ENCODE measurements around the gene COX19. TPM values are rescaled to one million over a fixed set of nuclear protein-coding genes. Genes with fewer than 3 reads are reported as not detected.

The COX19 gene
- total RNA-seq, 2 donors from 2014 or later = 2.8 to 5.5 TPM

DNA sequence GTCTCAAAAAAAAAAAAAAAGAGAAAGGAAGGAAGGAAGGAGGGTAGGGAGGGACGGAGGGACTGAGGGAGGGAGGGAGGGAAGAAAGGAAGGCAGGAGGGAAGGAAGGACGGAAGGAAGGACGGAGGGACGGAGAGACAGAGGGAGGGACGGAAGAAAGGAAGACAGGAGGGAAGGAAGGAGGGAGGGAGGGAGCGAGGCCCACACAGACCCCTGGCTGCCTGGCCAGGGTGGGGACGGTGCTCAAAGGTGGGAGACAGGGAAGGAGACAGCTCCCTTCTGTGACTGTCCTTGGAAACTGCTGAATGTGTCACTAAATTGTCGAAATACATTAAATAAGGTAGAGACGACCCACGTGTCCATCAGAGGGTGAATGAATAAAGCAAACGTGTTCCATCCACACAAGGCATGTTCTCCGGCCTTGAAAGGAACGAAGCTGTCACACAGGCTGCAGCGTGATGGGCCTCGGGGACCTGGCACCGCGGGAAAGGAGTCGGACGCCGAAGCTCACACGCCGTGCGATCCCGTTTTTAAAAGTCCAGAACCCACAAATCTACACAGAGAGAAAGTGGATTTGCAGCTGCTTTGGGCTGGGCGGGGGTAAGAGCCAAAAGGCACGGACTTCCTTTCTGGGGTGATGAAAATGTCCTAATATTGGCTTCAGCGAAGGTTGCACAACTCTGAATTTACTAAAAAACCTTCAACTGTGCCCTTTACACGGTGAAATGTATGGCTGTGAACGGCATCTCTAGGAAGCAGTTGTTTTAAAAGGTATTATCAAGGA lies 44.2 kb downstream of the COX19 start:
- no peak overlapping the region for H3K4me3 ChIP-seq
- no peak for DNase-seq (ENCODE audit: low spot score)
- H3K4me1 ChIP-seq = no peaks in the 10 kb centered on the region
- H3K27me3 ChIP-seq = no peaks in the 10 kb centered on the region
- TF ChIP-seq, protein P1, sequence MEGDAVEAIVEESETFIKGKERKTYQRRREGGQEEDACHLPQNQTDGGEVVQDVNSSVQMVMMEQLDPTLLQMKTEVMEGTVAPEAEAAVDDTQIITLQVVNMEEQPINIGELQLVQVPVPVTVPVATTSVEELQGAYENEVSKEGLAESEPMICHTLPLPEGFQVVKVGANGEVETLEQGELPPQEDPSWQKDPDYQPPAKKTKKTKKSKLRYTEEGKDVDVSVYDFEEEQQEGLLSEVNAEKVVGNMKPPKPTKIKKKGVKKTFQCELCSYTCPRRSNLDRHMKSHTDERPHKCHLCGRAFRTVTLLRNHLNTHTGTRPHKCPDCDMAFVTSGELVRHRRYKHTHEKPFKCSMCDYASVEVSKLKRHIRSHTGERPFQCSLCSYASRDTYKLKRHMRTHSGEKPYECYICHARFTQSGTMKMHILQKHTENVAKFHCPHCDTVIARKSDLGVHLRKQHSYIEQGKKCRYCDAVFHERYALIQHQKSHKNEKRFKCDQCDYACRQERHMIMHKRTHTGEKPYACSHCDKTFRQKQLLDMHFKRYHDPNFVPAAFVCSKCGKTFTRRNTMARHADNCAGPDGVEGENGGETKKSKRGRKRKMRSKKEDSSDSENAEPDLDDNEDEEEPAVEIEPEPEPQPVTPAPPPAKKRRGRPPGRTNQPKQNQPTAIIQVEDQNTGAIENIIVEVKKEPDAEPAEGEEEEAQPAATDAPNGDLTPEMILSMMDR (IDR thresholded peaks at IDR 0.05) = no peak
- no peaks in the 10 kb centered on the region for H3K36me3 ChIP-seq
- no peak overlapping the region for H3K27ac ChIP-seq
- H3K9me3 ChIP-seq = no peaks in the 10 kb centered on the region

DNA sequence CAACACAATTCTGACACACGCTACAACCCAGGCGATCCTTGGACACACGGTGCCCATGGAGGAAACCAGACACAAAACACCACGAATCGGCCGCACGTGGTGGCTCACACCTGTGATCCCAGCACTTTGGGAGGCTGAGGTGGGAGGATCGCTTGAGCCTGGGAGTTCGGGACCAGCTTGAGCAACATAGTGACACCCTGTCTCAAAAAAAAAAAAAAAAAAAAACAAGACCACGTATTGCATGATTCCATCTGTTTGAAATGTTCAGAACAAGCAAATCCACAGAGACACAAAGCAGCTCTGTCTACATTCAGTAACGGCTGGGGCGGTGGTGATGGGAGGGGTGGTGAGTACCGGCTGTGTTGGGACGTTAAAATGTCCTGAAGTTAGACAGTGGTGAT lies 46.0 kb downstream of the COX19 start:
- Histone ChIP-seq H3K27me3 (no peaks in the 10 kb centered on the region), H3K4me1 (peaks cover 0 to 16% of the 10 kb centered on the region in 2 donors), H3K9me3 (no peaks in the 10 kb centered on the region), H3K27ac (no peak overlapping the region), H3K4me3 (no peak overlapping the region), H3K36me3 (no peaks in the 10 kb centered on the region)
- DNase-seq (ENCODE audit: low spot score) = no peak
- TF ChIP-seq, protein P1 (IDR thresholded peaks at IDR 0.05) = no peak

DNA sequence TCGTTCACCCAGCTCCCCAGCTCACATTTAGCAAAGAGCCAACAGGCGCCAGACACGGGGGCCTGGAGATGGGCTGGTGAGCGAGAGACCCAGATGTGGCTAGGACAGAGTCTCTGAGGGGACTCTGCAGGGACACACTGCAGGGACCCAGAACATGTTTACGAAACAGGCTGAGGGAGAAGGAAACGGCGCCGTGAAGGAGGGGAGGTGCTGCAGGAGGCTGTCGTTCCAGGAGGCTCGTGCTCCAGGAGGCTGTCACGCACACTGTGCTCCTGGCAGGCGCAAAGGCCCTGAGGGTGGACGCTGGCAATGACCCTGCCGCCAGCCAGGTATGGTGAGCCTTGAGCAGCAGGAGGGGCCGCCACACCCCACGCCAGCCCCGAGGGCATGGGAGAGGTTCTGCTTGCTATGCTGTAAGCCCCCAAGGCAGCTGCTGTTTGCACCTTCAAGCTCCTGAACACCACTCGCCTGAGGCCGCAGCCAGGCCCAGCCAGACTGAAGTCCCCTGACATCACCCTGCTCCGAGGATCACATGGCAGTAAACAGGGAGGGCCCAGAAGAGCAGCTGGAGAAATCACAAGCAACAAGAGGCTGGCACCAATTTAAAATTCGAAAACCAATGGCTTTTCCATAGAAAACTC lies 48.2 kb downstream of the COX19 start:
- no peak for DNase-seq (ENCODE audit: low spot score)
- peaks cover 0 to 33% of the 10 kb centered on the region in 2 donors for H3K4me1 ChIP-seq
- H3K27me3 ChIP-seq = no peaks in the 10 kb centered on the region

DNA sequence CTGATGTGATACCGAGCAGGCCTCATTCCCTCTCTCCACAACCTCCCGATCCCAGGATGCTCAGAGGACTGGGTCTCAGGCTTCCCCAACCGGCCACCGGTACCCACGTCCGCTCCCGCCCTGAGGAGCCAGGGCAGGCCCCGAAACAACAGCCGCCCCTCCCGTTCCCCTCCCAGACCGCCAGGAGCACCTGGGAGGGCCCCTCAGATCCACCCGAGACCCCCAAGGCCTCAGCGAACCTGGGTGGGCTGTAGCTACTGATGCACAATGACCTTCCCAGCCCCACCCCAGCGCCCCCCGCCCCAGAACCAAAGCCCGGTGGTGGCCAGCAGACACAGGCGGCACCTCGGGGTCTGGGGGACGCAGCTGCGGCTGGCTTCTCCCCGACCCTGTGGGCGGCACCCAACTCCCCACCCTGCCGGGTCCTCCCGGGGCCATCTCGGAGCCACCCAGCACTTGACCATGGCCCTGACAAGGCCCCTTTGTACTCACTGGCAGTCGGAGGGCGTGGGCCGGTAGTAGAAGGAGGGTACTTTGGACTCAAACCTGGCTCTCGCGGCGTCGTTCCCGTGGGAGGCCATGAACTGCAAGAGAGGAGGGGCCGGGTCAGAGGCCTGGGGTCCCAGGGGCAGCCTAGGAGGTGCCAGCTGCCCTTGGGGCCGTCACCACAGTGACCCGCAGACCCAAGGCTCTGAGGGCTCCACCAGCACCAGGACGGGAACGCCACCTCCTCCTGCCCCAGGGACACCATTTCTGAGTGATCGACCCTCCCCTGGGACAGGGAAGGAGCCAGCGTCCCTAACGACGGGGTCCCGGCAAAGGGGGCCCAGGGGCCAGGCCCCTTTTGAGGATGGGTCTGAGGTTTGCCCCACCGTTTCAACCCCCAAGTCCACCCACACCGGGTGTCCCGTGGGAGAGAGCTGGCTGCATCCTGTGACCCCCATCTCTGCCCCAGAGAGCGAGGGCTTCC lies 49.0 kb downstream of the COX19 start:
- no peak overlapping the region for H3K27ac ChIP-seq
- peaks cover 0 to 33% of the 10 kb centered on the region in 2 donors for H3K4me1 ChIP-seq
- no peak for DNase-seq (ENCODE audit: low spot score)
- TF ChIP-seq, protein P1 (IDR thresholded peaks at IDR 0.05) = no peak
- H3K9me3 ChIP-seq = no peaks in the 10 kb centered on the region
- H3K36me3 ChIP-seq = no peaks in the 10 kb centered on the region
- H3K4me3 ChIP-seq = no peak overlapping the region
- no peaks in the 10 kb centered on the region for H3K27me3 ChIP-seq

More for the DNA sequence above, 48.2 kb downstream of the COX19 start:
- Histone ChIP-seq H3K4me3 (no peak overlapping the region), H3K27ac (no peak overlapping the region), H3K36me3 (no peaks in the 10 kb centered on the region), H3K9me3 (no peaks in the 10 kb centered on the region)
- TF ChIP-seq, protein P1 (IDR thresholded peaks at IDR 0.05) = no peak

DNA sequence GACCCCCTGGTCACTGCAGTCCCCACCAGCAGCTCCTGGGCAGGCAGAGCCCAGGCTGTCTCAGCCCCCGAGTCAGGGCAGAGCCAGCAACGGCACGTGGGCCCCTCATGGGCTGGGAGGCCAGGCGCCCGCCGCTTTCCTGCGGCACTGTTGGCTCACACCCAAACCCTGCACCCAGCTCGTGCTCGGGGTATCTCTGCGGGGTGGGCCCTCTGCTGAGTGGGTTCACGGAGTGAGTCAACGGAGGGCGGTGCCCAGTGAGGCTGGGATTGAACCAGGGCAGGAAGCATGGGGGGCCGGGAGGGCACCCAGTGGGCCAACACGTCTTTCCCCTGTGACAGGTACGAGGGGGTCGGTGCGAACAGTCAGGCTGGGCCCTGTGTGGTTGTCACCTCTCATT lies 49.7 kb downstream of the COX19 start:
- Histone ChIP-seq H3K36me3 (no peaks in the 10 kb centered on the region), H3K4me1 (peaks cover 0 to 33% of the 10 kb centered on the region in 2 donors), H3K9me3 (no peaks in the 10 kb centered on the region), H3K27me3 (no peaks in the 10 kb centered on the region), H3K4me3 (no peak overlapping the region), H3K27ac (no peak overlapping the region)
- DNase-seq (ENCODE audit: low spot score) = no peak
- TF ChIP-seq, protein P1 (IDR thresholded peaks at IDR 0.05) = no peak
